Ishikawa (cell line): ENCODE data around the gene NBPF6.

Source experiments
- CEBPB ChIP-seq: IDR thresholded peaks from 2 replicates; pipeline ENCODE4 v1.6.1; 2012
- CREB1 ChIP-seq: IDR thresholded peaks from 2 replicates; pipeline ENCODE4 v1.6.1; 2012; ENCODE audit warnings: low read depth
- EGR1 ChIP-seq: IDR thresholded peaks from 2 replicates; pipeline ENCODE4 v1.6.1; 2012
- EP300 ChIP-seq: IDR thresholded peaks from 2 replicates; pipeline ENCODE4 v1.6.1; 2012; ENCODE audit warnings: borderline replicate concordance
- FOXM1 ChIP-seq: IDR thresholded peaks from 2 replicates; pipeline ENCODE4 v1.6.1; 2012; ENCODE audit warnings: low read depth, borderline replicate concordance
- NFIC ChIP-seq: IDR thresholded peaks from 2 replicates; pipeline ENCODE4 v1.6.1; 2012
- RAD21 ChIP-seq: IDR thresholded peaks from 2 replicates; pipeline ENCODE4 v1.6.1; 2012; ENCODE audit warnings: low read depth
- TAF1 ChIP-seq: IDR thresholded peaks from 2 replicates; pipeline ENCODE4 v1.6.1; 2012; ENCODE audit warnings: low read depth, mild to moderate bottlenecking
- TCF12 ChIP-seq: IDR thresholded peaks from 2 replicates; pipeline ENCODE4 v1.6.1; 2012; ENCODE audit warnings: low read depth
- TEAD4 ChIP-seq: IDR thresholded peaks from 2 replicates; pipeline ENCODE4 v1.6.1; 2012
- YY1 ChIP-seq: IDR thresholded peaks from 2 replicates; pipeline ENCODE4 v1.6.1; 2012; ENCODE audit warnings: low read depth
- ZBTB7A ChIP-seq: IDR thresholded peaks from 2 replicates; pipeline ENCODE4 v1.6.1; 2012; ENCODE audit warnings: low read depth
- TF ChIP-seq, protein P1 (sequence below): IDR thresholded peaks from 2 replicates; pipeline ENCODE4 v1.6.1; 2012
- TF ChIP-seq, protein P2 (sequence below): IDR thresholded peaks from 2 replicates; pipeline ENCODE4 v1.6.1; 2012
- TF ChIP-seq, protein P3 (sequence below): IDR thresholded peaks from 2 replicates; pipeline ENCODE4 v1.6.1; 2012; ENCODE audit warnings: low read depth, mild to moderate bottlenecking

NBPF6 gene

DNA sequence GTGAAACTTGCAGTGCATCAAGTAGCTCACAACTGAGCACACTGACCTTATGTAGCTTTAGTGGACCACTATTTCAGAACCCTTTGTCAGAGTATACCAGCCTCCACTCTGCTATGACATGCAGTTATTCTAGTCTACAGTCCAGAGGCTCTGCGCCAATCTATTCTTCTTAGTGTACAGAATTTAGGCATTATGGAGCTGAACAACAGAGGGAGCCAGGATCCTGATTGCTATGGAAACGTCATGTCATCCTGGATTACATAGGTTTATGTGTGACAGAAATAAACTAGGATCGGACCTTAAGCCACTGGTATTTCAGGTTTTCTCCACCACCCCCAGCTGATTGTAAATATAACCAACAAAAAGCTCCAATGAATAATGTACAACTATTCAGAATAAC is 61.6 kb downstream of the NBPF6 start:
- TF ChIP-seq TCF12 (no peak), TEAD4 (no peak), ZBTB7A (no peak), RAD21 (no peak), EP300 (no peak)
- TF ChIP-seq, protein P1, sequence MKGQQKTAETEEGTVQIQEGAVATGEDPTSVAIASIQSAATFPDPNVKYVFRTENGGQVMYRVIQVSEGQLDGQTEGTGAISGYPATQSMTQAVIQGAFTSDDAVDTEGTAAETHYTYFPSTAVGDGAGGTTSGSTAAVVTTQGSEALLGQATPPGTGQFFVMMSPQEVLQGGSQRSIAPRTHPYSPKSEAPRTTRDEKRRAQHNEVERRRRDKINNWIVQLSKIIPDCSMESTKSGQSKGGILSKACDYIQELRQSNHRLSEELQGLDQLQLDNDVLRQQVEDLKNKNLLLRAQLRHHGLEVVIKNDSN = no peak
- TF ChIP-seq, protein P2, sequence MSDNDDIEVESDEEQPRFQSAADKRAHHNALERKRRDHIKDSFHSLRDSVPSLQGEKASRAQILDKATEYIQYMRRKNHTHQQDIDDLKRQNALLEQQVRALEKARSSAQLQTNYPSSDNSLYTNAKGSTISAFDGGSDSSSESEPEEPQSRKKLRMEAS = no peak

DNA sequence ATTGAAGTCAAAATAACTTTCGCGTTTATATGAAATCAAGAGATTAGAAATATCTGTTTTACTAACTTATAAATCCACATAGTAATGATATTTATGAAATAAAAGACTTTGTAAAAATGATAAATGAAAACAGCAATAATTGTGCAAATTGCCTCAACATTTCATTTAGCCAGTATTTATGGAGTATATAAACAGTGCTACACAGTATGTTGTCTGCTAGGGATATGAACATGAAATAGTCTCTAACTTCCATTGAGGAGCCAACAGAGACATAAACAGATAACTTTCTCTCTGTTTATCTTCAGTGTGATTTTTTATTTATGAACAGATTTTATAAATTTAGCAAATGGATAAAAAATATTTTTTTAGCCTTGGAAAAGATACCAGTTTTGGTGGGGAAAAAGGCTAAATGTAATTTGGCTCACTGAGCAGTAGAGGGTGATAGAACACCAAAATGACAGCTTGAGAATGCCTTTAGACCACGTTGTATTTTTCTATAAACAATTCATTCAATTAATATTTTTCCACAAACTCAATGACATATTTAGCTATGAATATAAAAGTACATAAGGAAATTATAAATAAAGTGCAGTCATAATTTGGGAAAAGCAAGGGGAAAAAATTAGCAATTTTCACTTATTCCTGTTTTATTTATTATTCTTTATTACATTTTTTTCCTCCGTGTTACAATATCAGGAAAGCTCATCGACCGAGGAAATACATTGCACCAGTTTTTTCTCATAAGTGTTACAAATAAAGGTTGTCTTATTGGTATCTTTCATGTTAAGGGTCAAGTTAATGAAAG is 62.3 kb downstream of the NBPF6 start:
- TF ChIP-seq, protein P3, sequence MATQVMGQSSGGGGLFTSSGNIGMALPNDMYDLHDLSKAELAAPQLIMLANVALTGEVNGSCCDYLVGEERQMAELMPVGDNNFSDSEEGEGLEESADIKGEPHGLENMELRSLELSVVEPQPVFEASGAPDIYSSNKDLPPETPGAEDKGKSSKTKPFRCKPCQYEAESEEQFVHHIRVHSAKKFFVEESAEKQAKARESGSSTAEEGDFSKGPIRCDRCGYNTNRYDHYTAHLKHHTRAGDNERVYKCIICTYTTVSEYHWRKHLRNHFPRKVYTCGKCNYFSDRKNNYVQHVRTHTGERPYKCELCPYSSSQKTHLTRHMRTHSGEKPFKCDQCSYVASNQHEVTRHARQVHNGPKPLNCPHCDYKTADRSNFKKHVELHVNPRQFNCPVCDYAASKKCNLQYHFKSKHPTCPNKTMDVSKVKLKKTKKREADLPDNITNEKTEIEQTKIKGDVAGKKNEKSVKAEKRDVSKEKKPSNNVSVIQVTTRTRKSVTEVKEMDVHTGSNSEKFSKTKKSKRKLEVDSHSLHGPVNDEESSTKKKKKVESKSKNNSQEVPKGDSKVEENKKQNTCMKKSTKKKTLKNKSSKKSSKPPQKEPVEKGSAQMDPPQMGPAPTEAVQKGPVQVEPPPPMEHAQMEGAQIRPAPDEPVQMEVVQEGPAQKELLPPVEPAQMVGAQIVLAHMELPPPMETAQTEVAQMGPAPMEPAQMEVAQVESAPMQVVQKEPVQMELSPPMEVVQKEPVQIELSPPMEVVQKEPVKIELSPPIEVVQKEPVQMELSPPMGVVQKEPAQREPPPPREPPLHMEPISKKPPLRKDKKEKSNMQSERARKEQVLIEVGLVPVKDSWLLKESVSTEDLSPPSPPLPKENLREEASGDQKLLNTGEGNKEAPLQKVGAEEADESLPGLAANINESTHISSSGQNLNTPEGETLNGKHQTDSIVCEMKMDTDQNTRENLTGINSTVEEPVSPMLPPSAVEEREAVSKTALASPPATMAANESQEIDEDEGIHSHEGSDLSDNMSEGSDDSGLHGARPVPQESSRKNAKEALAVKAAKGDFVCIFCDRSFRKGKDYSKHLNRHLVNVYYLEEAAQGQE = no peak
- TF ChIP-seq RAD21 = peak; percentile 87

DNA sequence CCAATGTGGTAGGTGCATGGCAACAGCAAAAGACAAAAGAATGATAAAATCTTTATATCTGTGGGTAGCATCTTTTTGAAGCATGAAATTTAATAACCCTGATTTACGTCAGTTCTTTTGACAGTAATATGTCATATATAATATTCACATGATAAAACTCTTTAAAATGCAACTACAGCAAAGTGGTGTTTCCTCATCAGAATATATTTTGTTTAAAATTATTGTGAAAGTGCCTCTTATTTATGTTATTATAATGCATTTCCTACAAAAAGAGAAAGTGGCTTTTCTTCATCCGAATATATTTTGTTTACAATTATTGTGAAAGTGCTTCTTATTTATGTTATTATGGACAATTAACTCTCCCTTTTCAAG is 62.9 kb downstream of the NBPF6 start:
- TF ChIP-seq, protein P1 = no peak
- TF ChIP-seq YY1 = no peak
- no peak for TF ChIP-seq EGR1
- no peak for TF ChIP-seq CEBPB
- TF ChIP-seq TCF12 = no peak
- TF ChIP-seq TEAD4 = no peak
- no peak for TF ChIP-seq RAD21
- no peak for TF ChIP-seq NFIC
- TF ChIP-seq, protein P3 = no peak
- TF ChIP-seq, protein P2 = no peak
- no peak for TF ChIP-seq CREB1
- no peak for TF ChIP-seq EP300
- no peak for TF ChIP-seq FOXM1
- TF ChIP-seq ZBTB7A = no peak
- no peak for TF ChIP-seq TAF1
